Activated naive CD4-positive, alpha-beta T cell treated with anti-CD3 and anti-CD28 coated beads, Interleukin-2, amount 50 U/mL, for 24 hours (primary cell): ENCODE measurements around the gene NTMT1.
A peak's percentile ranks its signal among the peaks of the same experiment; 100 is the strongest.
"Not testable (repeated sequence)": the region's sequence is repeated elsewhere in the genome, so short reads cannot be mapped to it uniquely, and the experiment has no call there.

Source experiments
- H3K27ac Mint-ChIP-seq: one replicate; pipeline ENCODE4 v1.8.0; 2021; ENCODE audit warnings: mild to moderate bottlenecking, mixed read lengths
- H3K27me3 Mint-ChIP-seq: one replicate; pipeline ENCODE4 v1.8.0; 2021; ENCODE audit warnings: mixed read lengths
- H3K36me3 Mint-ChIP-seq: one replicate; pipeline ENCODE4 v1.8.0; 2021; ENCODE audit warnings: mixed read lengths
- H3K4me1 Mint-ChIP-seq: one replicate; pipeline ENCODE4 v1.8.0; 2021; ENCODE audit warnings: mixed read lengths
- H3K4me3 Mint-ChIP-seq: one replicate; pipeline ENCODE4 v1.8.0; 2021; ENCODE audit warnings: mild to moderate bottlenecking, mixed read lengths
- H3K9me3 Mint-ChIP-seq: one replicate; pipeline ENCODE4 v1.8.0; 2021; ENCODE audit warnings: mixed read lengths

NTMT1 gene

DNA sequence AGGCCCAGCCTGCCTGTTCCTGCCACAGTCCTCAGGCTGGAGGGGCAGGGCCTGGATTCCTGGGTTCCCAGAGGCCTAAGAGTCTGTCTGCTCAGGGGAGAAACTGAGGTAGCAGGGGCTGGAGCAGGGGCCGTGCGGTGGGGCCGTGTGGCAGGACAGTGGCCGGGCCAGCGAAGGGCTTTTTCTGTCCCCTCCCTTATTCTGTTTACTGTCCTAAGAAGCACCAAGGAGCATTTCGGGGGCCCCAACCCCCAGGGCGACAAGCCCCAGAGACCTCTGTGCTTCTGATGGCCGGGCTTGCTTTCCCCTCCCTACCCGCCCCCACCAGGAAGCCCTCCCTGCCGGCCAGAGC is 22.8 kb downstream of the NTMT1 start:
- Mint-ChIP-seq H3K4me1 (no peaks in the 10 kb centered on the region), H3K4me3 (no peak overlapping the region), H3K36me3 (no peaks in the 10 kb centered on the region), H3K9me3 (no peaks in the 10 kb centered on the region), H3K27me3 (no peaks in the 10 kb centered on the region), H3K27ac (no peak overlapping the region)

- Mint-ChIP-seq H3K27me3 (no peaks in the 10 kb centered on the region), H3K4me1 (no peaks in the 10 kb centered on the region), H3K4me3 (no peak overlapping the region), H3K36me3 (no peaks in the 10 kb centered on the region), H3K9me3 (no peaks in the 10 kb centered on the region), H3K27ac (peak overlapping the region; percentile 20)
These were observed 24.0 kb downstream of the NTMT1 start for GRCh38 chr9:129649726-129650679.

GRCh38 chr9:129650680-129651235 is 24.8 kb downstream of the NTMT1 start:
- Mint-ChIP-seq H3K27me3 (no peaks in the 10 kb centered on the region), H3K4me1 (no peaks in the 10 kb centered on the region)

DNA sequence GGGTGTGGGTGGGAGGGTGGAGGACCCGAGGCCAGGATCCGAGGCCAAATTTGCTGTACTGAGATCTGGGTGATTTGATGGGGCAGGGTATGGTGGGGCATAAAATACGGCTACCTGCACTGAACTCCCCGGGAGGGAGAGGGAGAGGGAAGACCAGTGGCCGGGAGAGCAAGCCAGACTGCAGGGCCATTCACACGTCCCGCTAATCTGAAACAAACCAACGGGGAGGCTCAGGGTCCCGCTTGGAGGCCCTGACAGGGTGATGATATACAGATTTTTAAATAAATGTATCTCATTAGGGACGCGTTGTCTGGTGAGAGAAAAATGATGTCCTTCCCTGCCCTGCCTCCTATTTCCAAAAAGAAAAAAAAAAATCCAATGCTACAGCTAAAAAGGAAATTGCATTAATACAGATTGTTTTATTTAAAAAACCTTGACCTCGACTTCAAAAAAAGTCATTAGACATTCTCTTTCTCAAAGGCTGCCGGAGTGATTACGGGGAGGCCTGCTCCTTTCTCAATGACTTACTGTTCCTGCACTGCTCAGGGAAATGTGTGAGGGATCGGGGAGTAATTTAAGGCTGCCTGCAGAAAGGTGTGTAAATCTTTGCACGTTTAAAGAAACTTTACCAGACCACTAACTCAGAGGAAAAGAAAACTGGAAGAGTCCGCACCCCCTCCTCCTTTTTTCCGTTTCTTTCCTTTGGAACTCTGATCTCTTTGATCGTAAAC is 28.0 kb downstream of the NTMT1 start:
- H3K9me3 Mint-ChIP-seq, result no peaks in the 10 kb centered on the region

More at GRCh38 chr9:129650680-129651235, 24.8 kb downstream of the NTMT1 start:
- H3K4me3 Mint-ChIP-seq, result no peak overlapping the region
- H3K36me3 Mint-ChIP-seq, result no peaks in the 10 kb centered on the region
- H3K27ac Mint-ChIP-seq, result no peak overlapping the region
- H3K9me3 Mint-ChIP-seq, result no peaks in the 10 kb centered on the region

DNA sequence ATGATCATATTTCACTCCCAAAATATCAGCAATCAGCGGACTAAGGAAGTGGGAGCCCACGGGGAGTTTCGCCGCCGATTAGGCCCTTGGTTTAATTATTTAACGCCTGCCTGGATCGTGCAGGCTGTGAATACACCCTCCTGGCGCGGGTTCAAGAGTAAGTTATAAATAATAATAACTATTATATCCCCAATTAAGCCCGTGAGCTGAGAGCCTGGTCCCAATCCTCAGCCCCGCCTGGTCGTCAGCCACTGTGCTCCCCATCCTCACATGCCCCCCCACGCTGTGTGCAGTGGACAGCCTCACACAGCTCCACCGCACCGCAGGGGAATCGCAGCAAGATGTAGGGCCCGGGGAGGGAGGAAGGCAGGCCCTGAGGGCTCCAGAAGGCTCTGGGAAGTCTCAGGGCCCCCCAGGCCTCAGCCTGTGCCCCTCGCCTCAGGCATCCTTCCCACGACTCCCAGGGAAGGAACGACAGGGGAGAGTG is 28.6 kb downstream of the NTMT1 start:
- no peaks in the 10 kb centered on the region for H3K4me1 Mint-ChIP-seq
- H3K9me3 Mint-ChIP-seq, result no peaks in the 10 kb centered on the region
- H3K27me3 Mint-ChIP-seq, result peaks cover 2% of the 10 kb centered on the region
- H3K4me3 Mint-ChIP-seq, result no peak overlapping the region
- H3K36me3 Mint-ChIP-seq, result no peaks in the 10 kb centered on the region
- H3K27ac Mint-ChIP-seq, result no peak overlapping the region

More for the DNA sequence above, 28.0 kb downstream of the NTMT1 start:
- Mint-ChIP-seq H3K36me3 (no peaks in the 10 kb centered on the region), H3K4me1 (no peaks in the 10 kb centered on the region), H3K27ac (no peak overlapping the region), H3K4me3 (no peak overlapping the region), H3K27me3 (peaks cover 2% of the 10 kb centered on the region)

GRCh38 chr9:129655154-129655553 is 29.2 kb downstream of the NTMT1 start:
- Mint-ChIP-seq H3K4me3 (no peak overlapping the region), H3K27ac (no peak overlapping the region), H3K9me3 (no peaks in the 10 kb centered on the region), H3K36me3 (no peaks in the 10 kb centered on the region), H3K4me1 (no peaks in the 10 kb centered on the region), H3K27me3 (peaks cover 2% of the 10 kb centered on the region)

DNA sequence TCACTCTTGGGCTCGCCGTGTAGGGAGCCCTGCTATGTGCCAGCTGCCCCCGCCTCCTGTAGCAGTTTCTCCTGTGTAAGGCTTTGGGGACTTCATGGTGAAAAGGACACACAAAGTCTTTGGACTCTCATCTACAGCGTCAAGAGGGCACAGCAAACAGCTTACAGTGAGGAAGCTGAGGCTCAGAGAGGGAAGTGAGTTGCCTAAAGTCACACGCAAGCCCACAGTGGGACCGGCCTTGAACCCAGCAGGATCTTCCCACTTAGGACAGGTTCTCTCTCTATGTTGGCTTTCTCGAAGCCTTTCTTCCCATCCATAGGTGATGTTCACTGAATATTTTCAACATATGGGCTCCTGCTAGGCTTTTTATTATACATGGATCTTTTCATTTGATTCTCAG is 29.7 kb downstream of the NTMT1 start:
- Mint-ChIP-seq H3K9me3 (no peaks in the 10 kb centered on the region), H3K4me1 (no peaks in the 10 kb centered on the region), H3K27me3 (peaks cover 2% of the 10 kb centered on the region), H3K27ac (no peak overlapping the region), H3K36me3 (no peaks in the 10 kb centered on the region), H3K4me3 (no peak overlapping the region)

GRCh38 chr9:129656795-129657390 is 30.9 kb downstream of the NTMT1 start:
- H3K9me3 Mint-ChIP-seq, result no peaks in the 10 kb centered on the region
- peaks cover 2% of the 10 kb centered on the region for H3K27me3 Mint-ChIP-seq
- H3K36me3 Mint-ChIP-seq, result no peaks in the 10 kb centered on the region
- no peak overlapping the region for H3K4me3 Mint-ChIP-seq
- no peak overlapping the region for H3K27ac Mint-ChIP-seq
- no peaks in the 10 kb centered on the region for H3K4me1 Mint-ChIP-seq

DNA sequence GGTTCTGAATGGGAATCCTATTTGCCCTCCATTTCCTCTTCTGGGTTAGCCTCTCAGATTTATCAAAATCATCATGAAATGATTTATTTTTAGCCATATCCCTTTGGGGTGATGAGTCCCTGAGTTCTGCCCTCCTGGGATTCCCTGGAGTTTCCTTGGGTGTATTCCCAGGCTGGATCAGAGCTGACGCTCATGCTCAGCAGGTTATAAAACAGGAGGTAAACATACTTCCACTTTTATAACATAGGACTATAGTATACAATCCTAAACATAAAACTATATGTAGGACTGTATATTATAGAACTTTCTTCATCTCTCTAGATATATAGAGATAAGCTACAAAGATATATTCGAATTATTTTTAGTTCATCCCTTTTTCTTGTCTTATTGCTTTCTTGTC is 35.1 kb downstream of the NTMT1 start:
- no peak overlapping the region for H3K4me3 Mint-ChIP-seq

GRCh38 chr9:129662239-129662638 is 36.3 kb downstream of the NTMT1 start:
- not testable (repeated sequence) for H3K36me3 Mint-ChIP-seq, H3K9me3 Mint-ChIP-seq, H3K4me1 Mint-ChIP-seq, H3K27me3 Mint-ChIP-seq, H3K4me3 Mint-ChIP-seq, H3K27ac Mint-ChIP-seq

More for the DNA sequence above, 35.1 kb downstream of the NTMT1 start:
- Mint-ChIP-seq H3K4me1 (peaks cover 4% of the 10 kb centered on the region), H3K27me3 (peaks cover under 1% of the 10 kb centered on the region), H3K36me3 (no peaks in the 10 kb centered on the region), H3K27ac (no peak overlapping the region), H3K9me3 (no peaks in the 10 kb centered on the region)

DNA sequence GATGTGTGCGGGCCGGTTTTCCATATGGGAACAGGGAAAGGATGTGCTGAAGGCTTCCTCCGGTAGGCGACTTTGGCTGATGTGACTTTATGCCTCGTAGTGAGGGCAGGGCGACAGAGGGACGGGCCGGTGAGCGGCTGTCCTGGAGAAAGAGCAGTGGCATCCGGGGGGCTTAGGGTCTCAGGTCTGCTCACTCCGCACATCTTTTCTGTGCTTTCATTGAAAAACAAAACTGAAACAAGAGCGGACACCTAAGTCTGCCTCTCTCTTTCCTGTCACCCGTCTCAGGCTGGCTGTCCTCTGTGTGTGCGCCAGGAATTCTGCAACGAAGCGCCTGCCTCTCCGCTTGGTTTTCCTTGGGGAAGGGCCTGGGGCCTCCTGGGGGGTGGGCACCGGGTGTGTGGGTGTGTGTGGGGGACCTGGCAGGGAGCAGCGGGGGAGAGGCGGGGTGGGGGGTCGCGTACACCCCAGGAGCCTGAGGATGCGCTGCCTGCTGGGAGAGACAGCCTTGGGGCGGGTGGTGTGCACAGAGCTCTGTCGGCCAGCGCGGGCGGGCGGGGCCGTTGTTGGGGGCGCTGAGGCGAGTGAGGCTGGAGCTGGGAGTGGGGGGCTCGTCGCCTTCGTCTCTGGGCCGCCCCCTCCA is 38.9 kb downstream of the NTMT1 start:
- Mint-ChIP-seq H3K4me3 (peak overlapping the region; percentile 68), H3K27me3 (peaks cover 4% of the 10 kb centered on the region), H3K4me1 (peaks cover 4% of the 10 kb centered on the region), H3K36me3 (no peaks in the 10 kb centered on the region), H3K27ac (no peak overlapping the region), H3K9me3 (no peaks in the 10 kb centered on the region)

DNA sequence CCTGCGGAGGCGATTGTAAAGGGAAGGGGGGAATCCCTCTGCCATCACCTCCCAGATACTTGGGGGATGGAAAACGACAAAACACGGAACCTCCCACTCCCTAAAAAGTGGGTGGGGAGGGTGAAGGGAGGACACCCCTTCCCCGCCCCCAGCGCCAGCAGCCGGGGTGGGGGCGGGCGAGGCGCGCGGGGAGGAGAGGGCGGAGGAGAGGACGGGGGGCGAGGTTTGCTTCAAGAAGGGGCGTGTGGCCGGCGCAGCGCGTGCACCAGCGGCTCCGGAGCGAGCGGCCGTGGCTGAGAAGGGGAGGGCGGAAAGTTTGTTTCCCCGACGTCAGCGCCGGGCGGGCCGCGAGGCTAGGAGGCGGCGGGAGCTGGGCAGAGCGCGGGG is 39.4 kb downstream of the NTMT1 start, which contains the start of gene PRRX2:
Gene PRRX2, plus strand, starts transcription at position 259 of the 387 bp plus-strand sequence. CDS start 221 bp downstream, outside the sequence.
- Mint-ChIP-seq H3K4me1 (peaks cover 4% of the 10 kb centered on the region), H3K36me3 (no peaks in the 10 kb centered on the region), H3K27ac (no peak within 1 kb of the TSS), H3K4me3 (peak within 1 kb of the TSS; percentile 68), H3K9me3 (no peaks in the 10 kb centered on the region), H3K27me3 (peaks cover 4% of the 10 kb centered on the region)

DNA sequence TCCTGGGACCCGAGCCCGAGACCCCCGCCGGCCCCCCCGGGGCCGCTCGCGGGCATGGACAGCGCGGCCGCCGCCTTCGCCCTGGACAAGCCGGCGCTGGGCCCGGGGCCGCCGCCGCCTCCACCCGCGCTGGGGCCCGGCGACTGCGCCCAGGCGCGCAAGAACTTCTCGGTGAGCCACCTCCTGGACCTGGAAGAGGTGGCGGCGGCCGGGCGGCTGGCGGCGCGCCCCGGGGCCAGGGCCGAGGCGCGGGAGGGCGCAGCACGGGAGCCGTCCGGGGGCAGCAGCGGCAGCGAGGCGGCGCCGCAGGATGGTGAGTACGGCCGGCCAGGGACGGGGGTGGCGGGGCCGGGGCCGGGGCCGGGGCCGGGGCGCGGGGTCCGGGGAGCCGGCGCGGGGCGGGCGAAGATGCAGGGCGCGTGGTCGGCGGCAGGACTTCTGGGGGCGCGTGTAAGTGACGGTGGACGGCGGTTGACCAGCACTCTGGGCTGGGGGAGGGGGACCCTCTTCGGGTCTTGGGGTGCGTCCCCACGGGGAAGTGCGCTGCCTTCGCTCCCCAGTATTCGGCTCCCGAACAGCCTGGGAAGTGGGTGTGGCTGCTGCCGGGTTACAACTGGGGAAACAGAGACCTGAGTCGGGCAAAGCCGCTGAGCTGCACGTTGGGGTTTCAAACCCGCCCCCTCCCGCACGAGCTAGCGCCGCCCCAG is 40.0 kb downstream of the NTMT1 start:
- Mint-ChIP-seq H3K4me3 (peak overlapping the region; percentile 60), H3K27ac (no peak overlapping the region), H3K4me1 (peaks cover 4% of the 10 kb centered on the region), H3K9me3 (no peaks in the 10 kb centered on the region), H3K27me3 (peaks cover 4% of the 10 kb centered on the region), H3K36me3 (no peaks in the 10 kb centered on the region)

DNA sequence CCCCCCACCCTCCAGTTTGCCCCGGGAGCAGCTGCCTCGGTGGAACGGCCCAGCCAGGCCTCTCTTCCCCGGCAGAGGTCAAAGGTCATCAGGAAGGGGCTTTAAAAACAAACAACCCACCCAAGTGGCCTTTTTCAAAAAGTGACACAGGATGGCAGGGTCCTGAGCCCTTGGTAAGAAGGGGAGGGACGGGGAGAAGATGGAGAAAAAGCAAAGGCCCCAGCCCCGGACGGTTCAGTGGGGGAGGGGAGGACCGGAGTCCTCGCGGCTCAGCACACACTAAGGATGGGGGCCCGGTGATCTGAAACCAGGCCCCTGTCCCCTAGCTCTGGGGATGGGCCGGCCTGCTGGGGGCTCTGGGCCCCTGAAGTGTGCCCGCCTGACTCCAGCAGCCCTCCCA is 40.6 kb downstream of the NTMT1 start:
- peaks cover 4% of the 10 kb centered on the region for H3K27me3 Mint-ChIP-seq
- H3K36me3 Mint-ChIP-seq, result no peaks in the 10 kb centered on the region
- no peak overlapping the region for H3K4me3 Mint-ChIP-seq
- peaks cover 4% of the 10 kb centered on the region for H3K4me1 Mint-ChIP-seq
- no peak overlapping the region for H3K27ac Mint-ChIP-seq
- H3K9me3 Mint-ChIP-seq, result no peaks in the 10 kb centered on the region
